Neuronal stem cell (in vitro differentiated cells): ENCODE measurements around the gene CIT.

Source experiments
- DNase-seq: peaks from one replicate; pipeline ENCODE4 v3.0.0-alpha.2; 2013; ENCODE audit warnings: low spot score
- H2AFZ ChIP-seq: one replicate; pipeline ENCODE4 v1.6.1; 2013; ENCODE audit warnings: mild to moderate bottlenecking, low read length, inconsistent platforms
- H2AK5ac ChIP-seq: 2 replicates; pipeline ENCODE4 v1.6.1; 2013; ENCODE audit warnings: low read depth, mild to moderate bottlenecking, inconsistent platforms, low read length, moderate library complexity, mixed read lengths
- H2BK120ac ChIP-seq: 2 replicates; pipeline ENCODE4 v1.6.1; 2013; ENCODE audit warnings: low read depth, mild to moderate bottlenecking, inconsistent platforms, low read length, moderate library complexity, mixed read lengths
- H2BK12ac ChIP-seq: one replicate; pipeline ENCODE4 v1.6.1; 2013; ENCODE audit warnings: low read length, inconsistent platforms
- H2BK15ac ChIP-seq: 2 replicates; pipeline ENCODE4 v1.6.1; 2013; ENCODE audit warnings: mild to moderate bottlenecking, low read length, inconsistent platforms, mixed read lengths
- H2BK5ac ChIP-seq: one replicate; pipeline ENCODE4 v1.6.1; 2013; ENCODE audit warnings: inconsistent platforms, mild to moderate bottlenecking, low read length, moderate library complexity
- H3K14ac ChIP-seq: one replicate; pipeline ENCODE4 v1.6.1; 2013; ENCODE audit warnings: low read length, inconsistent platforms
- H3K18ac ChIP-seq: 2 replicates; pipeline ENCODE4 v1.6.1; 2013; ENCODE audit warnings: low read length, inconsistent platforms
- H3K23ac ChIP-seq: 2 replicates; pipeline ENCODE4 v1.6.1; 2013; ENCODE audit warnings: low read depth, mild to moderate bottlenecking, mixed read lengths, low read length, inconsistent platforms; ENCODE audit not compliant: poor library complexity
- H3K27ac ChIP-seq: replicated peaks from 3 replicates; pipeline ENCODE4 v1.5.1; 2013; ENCODE audit warnings: low read length, inconsistent platforms
- H3K27me3 ChIP-seq, 3 experiments: 2 replicates each; pipeline ENCODE4 v1.6.1; 2013; ENCODE audit warnings: low read length in 3 of 3, mild to moderate bottlenecking in 2 of 3, inconsistent platforms in 1 of 3, low read depth in 1 of 3, mixed read lengths in 1 of 3, moderate library complexity in 1 of 3; ENCODE audit not compliant: control insufficient read depth in 3 of 3, insufficient read depth in 3 of 3
- H3K36me3 ChIP-seq, 2 donors: replicated peaks in 1 of 2; 2 replicates each; pipeline ENCODE4 v1.6.1; 2013; ENCODE audit warnings: low read length in 2 of 2; ENCODE audit not compliant: control insufficient read depth in 2 of 2, insufficient read depth in 2 of 2
- H3K4ac ChIP-seq: 2 replicates; pipeline ENCODE4 v1.6.1; 2013; ENCODE audit warnings: inconsistent platforms, mild to moderate bottlenecking, low read length, moderate library complexity
- H3K4me1 ChIP-seq, 2 donors: 1 replicate in 1 of 2; 2 replicates in 1 of 2; pipeline ENCODE4 v1.6.1; 2013; ENCODE audit warnings: low read length in 2 of 2, low read depth in 1 of 2; ENCODE audit not compliant: control insufficient read depth in 2 of 2, insufficient read depth in 1 of 2
- H3K4me2 ChIP-seq: one replicate; pipeline ENCODE4 v1.6.1; 2013; ENCODE audit warnings: mild to moderate bottlenecking, low read length, inconsistent platforms; ENCODE audit not compliant: insufficient read depth, poor library complexity, severe bottlenecking
- H3K4me3 ChIP-seq, 2 donors: 2 replicates each; pipeline ENCODE4 v1.5.1; 2013; ENCODE audit warnings: low read length in 2 of 2, mild to moderate bottlenecking in 2 of 2, inconsistent platforms in 1 of 2, moderate library complexity in 1 of 2
- H3K79me1 ChIP-seq: one replicate; pipeline ENCODE4 v1.6.1; 2013; ENCODE audit warnings: low read depth, mild to moderate bottlenecking, inconsistent platforms, low read length, moderate library complexity
- H3K9ac ChIP-seq: one replicate; pipeline ENCODE4 v1.6.1; 2013; ENCODE audit warnings: mild to moderate bottlenecking, low read depth, low read length, inconsistent platforms; ENCODE audit not compliant: poor library complexity
- H3K9me3 ChIP-seq, 2 donors: replicated peaks in 1 of 2; 2 replicates each; pipeline versions ENCODE3 to v1.6.1; 2013; ENCODE audit warnings: low read length in 2 of 2, mild to moderate bottlenecking in 2 of 2, inconsistent platforms in 1 of 2, low read depth in 1 of 2, mixed read lengths in 1 of 2, moderate library complexity in 1 of 2; ENCODE audit not compliant: control insufficient read depth in 2 of 2, insufficient read depth in 1 of 2
- H4K8ac ChIP-seq: one replicate; pipeline ENCODE4 v1.6.1; 2013; ENCODE audit warnings: low read depth, mild to moderate bottlenecking, inconsistent platforms, low read length, moderate library complexity
- H4K91ac ChIP-seq: one replicate; pipeline ENCODE4 v1.6.1; 2013; ENCODE audit warnings: low read length, low read depth, mild to moderate bottlenecking, inconsistent platforms; ENCODE audit not compliant: poor library complexity
- WGBS, 2 donors: extraction: QIAGEN DNeasy Blood & Tissue Kit; methylation state at CpG; one replicate each; pipeline ENCODE4 v1.1.7; 2013; ENCODE audit warnings: missing lambda C conversion rate in 2 of 2, mixed read lengths in 1 of 2; ENCODE audit not compliant: insufficient read length in 2 of 2, insufficient replicate concordance in 1 of 2; ENCODE audit errors: extremely low coverage in 2 of 2; 5-methylcytosine and 5-hydroxymethylcytosine counted together

The CIT gene

GRCh38 chr12:119693511-119693910 is 183.6 kb downstream of the CIT start:
- Histone ChIP-seq H3K79me1 (no peaks in the 10 kb centered on the region), H3K27me3 (no peaks in the 10 kb centered on the region), H2BK15ac (no peak overlapping the region), H3K4me1 (peaks cover 0 to 2% of the 10 kb centered on the region in 2 donors), H3K4me2 (no peak overlapping the region), H3K27ac (no peak overlapping the region), H3K4ac (no peak overlapping the region), H3K4me3 (no peak overlapping the region), H4K8ac (no peak overlapping the region), H3K18ac (no peak overlapping the region), H3K36me3 (peaks cover 28 to 90% of the 10 kb centered on the region in 2 donors), H2BK120ac (no peak overlapping the region), H2BK5ac (no peak overlapping the region), H3K9me3 (no peaks in the 10 kb centered on the region), H3K23ac (no peak overlapping the region), H2BK12ac (no peak overlapping the region), H2AFZ (no peak overlapping the region), H3K14ac (no peak overlapping the region), H4K91ac (no peak overlapping the region), H3K9ac (no peak overlapping the region), H2AK5ac (no peak overlapping the region)
- no CpG with 5 or more reads among the region's 1 CpG for WGBS, 2 donors
- DNase-seq, result no peak

- no peak overlapping the region for H4K91ac ChIP-seq
- H2BK15ac ChIP-seq, result no peak overlapping the region
- WGBS, 2 donors, result no CpG with 5 or more reads among the region's 6 CpGs
- no peaks in the 10 kb centered on the region for H3K9me3 ChIP-seq
- no peak overlapping the region for H2AFZ ChIP-seq
- no peak overlapping the region for H3K23ac ChIP-seq
- no peak overlapping the region for H2AK5ac ChIP-seq
- H3K27me3 ChIP-seq, result no peaks in the 10 kb centered on the region
- no peak overlapping the region for H3K9ac ChIP-seq
- DNase-seq, result no peak
- H2BK12ac ChIP-seq, result no peak overlapping the region
- H3K4me3 ChIP-seq, result no peak overlapping the region
- H3K36me3 ChIP-seq, result peaks cover 32 to 92% of the 10 kb centered on the region in 2 donors
- H3K27ac ChIP-seq, result no peak overlapping the region
- peaks cover 0 to 2% of the 10 kb centered on the region in 2 donors for H3K4me1 ChIP-seq
- H2BK5ac ChIP-seq, result no peak overlapping the region
- no peak overlapping the region for H2BK120ac ChIP-seq
- H4K8ac ChIP-seq, result no peak overlapping the region
- no peak overlapping the region for H3K4me2 ChIP-seq
- no peak overlapping the region for H3K4ac ChIP-seq
- no peak overlapping the region for H3K18ac ChIP-seq
- H3K79me1 ChIP-seq, result no peaks in the 10 kb centered on the region
- H3K14ac ChIP-seq, result no peak overlapping the region
Measured at GRCh38 chr12:119692997-119693396, 184.1 kb downstream of the CIT start.

GRCh38 chr12:119692410-119692809 is 184.7 kb downstream of the CIT start:
- H2BK12ac ChIP-seq, result no peak overlapping the region
- H2BK120ac ChIP-seq, result no peak overlapping the region
- H2BK15ac ChIP-seq, result no peak overlapping the region
- no peak overlapping the region for H3K9ac ChIP-seq
- H3K36me3 ChIP-seq, result peaks cover 31 to 92% of the 10 kb centered on the region in 2 donors
- H3K79me1 ChIP-seq, result no peaks in the 10 kb centered on the region
- no peak for DNase-seq
- no peaks in the 10 kb centered on the region for H3K27me3 ChIP-seq
- H4K8ac ChIP-seq, result no peak overlapping the region
- WGBS, 2 donors, result no CpG with 5 or more reads among the region's 5 CpGs
- H3K23ac ChIP-seq, result no peak overlapping the region
- no peak overlapping the region for H3K4me3 ChIP-seq
- H3K4ac ChIP-seq, result no peak overlapping the region
- H3K27ac ChIP-seq, result no peak overlapping the region
- H4K91ac ChIP-seq, result no peak overlapping the region
- H3K4me2 ChIP-seq, result no peak overlapping the region
- H3K14ac ChIP-seq, result no peak overlapping the region
- no peak overlapping the region for H3K18ac ChIP-seq
- H2AK5ac ChIP-seq, result no peak overlapping the region
- peaks cover 0 to 2% of the 10 kb centered on the region in 2 donors for H3K4me1 ChIP-seq
- H2AFZ ChIP-seq, result no peak overlapping the region
- H2BK5ac ChIP-seq, result no peak overlapping the region
- no peaks in the 10 kb centered on the region for H3K9me3 ChIP-seq

- Histone ChIP-seq H3K36me3 (peaks cover 32 to 92% of the 10 kb centered on the region in 2 donors), H3K23ac (no peak overlapping the region), H2BK120ac (no peak overlapping the region), H3K4me2 (no peak overlapping the region), H3K9ac (no peak overlapping the region), H2BK5ac (no peak overlapping the region), H3K4me1 (no peaks in the 10 kb centered on the region), H2BK12ac (no peak overlapping the region), H2BK15ac (no peak overlapping the region), H2AK5ac (no peak overlapping the region), H3K18ac (no peak overlapping the region), H2AFZ (no peak overlapping the region), H4K8ac (no peak overlapping the region), H3K14ac (no peak overlapping the region), H3K4me3 (no peak overlapping the region), H4K91ac (no peak overlapping the region), H3K27ac (no peak overlapping the region), H3K4ac (no peak overlapping the region), H3K79me1 (no peaks in the 10 kb centered on the region), H3K9me3 (no peaks in the 10 kb centered on the region), H3K27me3 (no peaks in the 10 kb centered on the region)
- no CpG with 5 or more reads among the region's 6 CpGs for WGBS, 2 donors
- DNase-seq, result no peak
Measured at GRCh38 chr12:119691202-119691810, 185.8 kb downstream of the CIT start.
